ENCODE results near the gene CPED1. TPM values are rescaled to one million over a fixed set of nuclear protein-coding genes. Genes with fewer than 3 reads are reported as not detected.

The CPED1 gene
- total RNA-seq, 3 donors from 2014 or later (not counting 1 experiment from before 2014, with no cell fraction given), result 0.50 to 1.3 (median 0.96) TPM

DNA sequence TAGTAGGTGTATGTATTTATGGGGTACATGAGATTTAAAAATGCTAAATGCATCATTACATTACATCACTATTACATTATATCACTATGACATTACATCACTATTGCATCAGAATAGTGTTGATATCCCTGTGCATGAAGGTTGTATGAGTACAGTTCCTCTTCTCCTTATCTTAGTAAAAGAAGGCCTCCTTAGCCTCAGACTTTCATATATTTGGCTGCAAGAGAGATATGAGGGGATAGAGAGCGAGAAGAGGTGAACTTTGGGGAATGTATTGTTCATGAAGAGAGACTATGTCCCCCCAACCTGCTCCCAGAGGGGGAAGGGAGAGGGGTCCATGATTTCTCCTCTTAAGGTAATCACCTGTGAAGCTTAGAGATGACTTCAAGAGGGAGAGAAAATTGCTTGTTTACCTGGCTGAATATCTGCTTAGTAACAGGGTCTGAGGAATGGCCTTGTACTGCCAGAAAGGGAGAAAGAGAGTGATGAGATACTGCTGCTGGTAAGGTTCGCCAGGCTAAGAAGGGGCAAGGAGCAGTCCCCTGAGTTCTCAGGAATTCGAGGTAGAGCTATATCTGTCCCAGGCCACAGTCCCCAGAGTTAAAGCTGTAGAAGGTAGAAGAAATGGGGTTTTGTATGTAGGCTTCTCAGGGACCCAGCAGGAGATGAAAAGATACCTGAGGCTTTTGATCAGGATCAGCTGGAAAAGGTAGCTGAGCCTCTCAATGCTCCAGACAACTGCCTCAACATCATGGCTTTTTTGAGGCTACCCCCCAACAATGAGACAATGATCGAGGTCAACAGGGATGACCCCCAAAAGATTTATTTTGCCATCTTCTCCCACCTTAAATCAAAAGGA is 171.9 kb downstream of the CPED1 start:
- TF ChIP-seq CTCF (IDR thresholded peaks at IDR 0.05), result no peak
- no peak overlapping the region for H3K4me3 Mint-ChIP-seq
- Histone ChIP-seq H3K27ac (ENCODE audit: low read length) (no peak overlapping the region), H3K9me3 (ENCODE audit: control insufficient read depth, insufficient read depth, low read length) (no peaks in the 10 kb centered on the region), H3K4me3 (ENCODE audit: low read length) (no peak overlapping the region), H3K4me1 (ENCODE audit: control insufficient read depth, insufficient read depth, low read length) (no peaks in the 10 kb centered on the region), H3K36me3 (ENCODE audit: control insufficient read depth, insufficient read depth, low read length) (no peaks in the 10 kb centered on the region), H3K27me3 (ENCODE audit: control insufficient read depth, insufficient read depth, low read length) (no peaks in the 10 kb centered on the region)
- intact Hi-C loops (cut with micrococcal nuclease), result no loop called here
- DNase-seq, result no peak
- no peak overlapping the region for H3K27ac Mint-ChIP-seq
- H3K9me3 Mint-ChIP-seq, result peaks cover 0 to 2% of the 10 kb centered on the region in 2 donors
- no peaks in the 10 kb centered on the region for H3K36me3 Mint-ChIP-seq
- WGBS (ENCODE audit: insufficient coverage), result 74% methylated on average over 3 of the region's 4 CpGs
- H3K27me3 Mint-ChIP-seq (ENCODE audit: low read depth in 2 of 2), result peaks cover 11 to 14% of the 10 kb centered on the region in 2 donors
- no peak for ATAC-seq
- H3K4me1 Mint-ChIP-seq, result no peaks in the 10 kb centered on the region

DNA sequence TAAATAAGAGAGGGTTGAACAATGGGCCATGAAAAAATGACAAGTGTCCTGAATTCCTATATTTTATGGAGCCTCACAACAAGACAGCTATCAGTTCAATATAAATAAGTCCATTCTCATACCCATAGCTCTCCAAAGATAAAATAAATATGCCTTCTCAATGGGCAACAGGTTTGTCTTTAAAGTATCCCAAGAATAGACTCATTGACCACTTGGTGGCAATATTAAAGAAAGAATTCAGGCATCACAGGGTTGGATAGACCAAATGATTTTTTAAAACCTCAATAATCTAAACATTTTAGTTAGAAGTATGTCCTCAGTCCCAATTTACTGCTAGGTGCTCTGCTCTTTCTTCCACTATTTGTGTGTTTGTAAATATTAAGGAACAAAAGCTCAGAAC is 175.2 kb downstream of the CPED1 start:
- no peaks in the 10 kb centered on the region for H3K9me3 ChIP-seq (ENCODE audit: control insufficient read depth, insufficient read depth, low read length)
- no peak overlapping the region for H3K27ac Mint-ChIP-seq
- H3K27me3 Mint-ChIP-seq (ENCODE audit: low read depth in 2 of 2), result peaks cover 11 to 14% of the 10 kb centered on the region in 2 donors
- no peaks in the 10 kb centered on the region for H3K36me3 ChIP-seq (ENCODE audit: control insufficient read depth, insufficient read depth, low read length)
- H3K27ac ChIP-seq (ENCODE audit: low read length), result no peak overlapping the region
- no peaks in the 10 kb centered on the region for H3K9me3 Mint-ChIP-seq
- H3K4me3 Mint-ChIP-seq, result no peak overlapping the region
- DNase-seq, result no peak
- H3K27me3 ChIP-seq (ENCODE audit: control insufficient read depth, insufficient read depth, low read length), result no peaks in the 10 kb centered on the region
- H3K4me1 ChIP-seq (ENCODE audit: control insufficient read depth, insufficient read depth, low read length), result no peaks in the 10 kb centered on the region
- no peak for ATAC-seq
- no peaks in the 10 kb centered on the region for H3K36me3 Mint-ChIP-seq
- intact Hi-C loops (cut with micrococcal nuclease), result no loop called here
- no peak overlapping the region for H3K4me3 ChIP-seq (ENCODE audit: low read length)
- no peak for TF ChIP-seq CTCF (IDR thresholded peaks at IDR 0.05)
- H3K4me1 Mint-ChIP-seq, result no peaks in the 10 kb centered on the region

- Mint-ChIP-seq H3K9me3 (no peaks in the 10 kb centered on the region), H3K4me1 (no peaks in the 10 kb centered on the region), H3K27me3 (ENCODE audit: low read depth in 2 of 2) (peaks cover 8 to 14% of the 10 kb centered on the region in 2 donors), H3K4me3 (no peak overlapping the region), H3K27ac (no peak overlapping the region), H3K36me3 (no peaks in the 10 kb centered on the region)
- H3K4me1 ChIP-seq (ENCODE audit: control insufficient read depth, insufficient read depth, low read length), result no peaks in the 10 kb centered on the region
- no peaks in the 10 kb centered on the region for H3K9me3 ChIP-seq (ENCODE audit: control insufficient read depth, insufficient read depth, low read length)
- no peaks in the 10 kb centered on the region for H3K36me3 ChIP-seq (ENCODE audit: control insufficient read depth, insufficient read depth, low read length)
- H3K27me3 ChIP-seq (ENCODE audit: control insufficient read depth, insufficient read depth, low read length), result no peaks in the 10 kb centered on the region
- TF ChIP-seq CTCF (IDR thresholded peaks at IDR 0.05), result no peak
- H3K4me3 ChIP-seq (ENCODE audit: low read length), result no peak overlapping the region
- H3K27ac ChIP-seq (ENCODE audit: low read length), result no peak overlapping the region
- no peak for DNase-seq
- 96% methylated on average over 3 of the region's 3 CpGs for WGBS (ENCODE audit: insufficient coverage)
- ATAC-seq, result no peak
- intact Hi-C loops (cut with micrococcal nuclease), result no loop called here
Observed at GRCh38 chr7:121164247-121164646, 175.7 kb downstream of the CPED1 start.

GRCh38 chr7:121166916-121167315 is 178.4 kb downstream of the CPED1 start:
- 74% methylated on average over 2 of the region's 3 CpGs for WGBS (ENCODE audit: insufficient coverage)
- no peaks in the 10 kb centered on the region for H3K9me3 Mint-ChIP-seq
- H3K27ac Mint-ChIP-seq, result no peak overlapping the region
- intact Hi-C loops (cut with micrococcal nuclease), result no loop called here
- no peaks in the 10 kb centered on the region for H3K27me3 ChIP-seq (ENCODE audit: control insufficient read depth, insufficient read depth, low read length)
- DNase-seq (no peak), ATAC-seq (no peak)
- no peak overlapping the region for H3K27ac ChIP-seq (ENCODE audit: low read length)
- no peaks in the 10 kb centered on the region for H3K4me1 Mint-ChIP-seq
- H3K9me3 ChIP-seq (ENCODE audit: control insufficient read depth, insufficient read depth, low read length), result no peaks in the 10 kb centered on the region
- no peak overlapping the region for H3K4me3 Mint-ChIP-seq
- no peak overlapping the region for H3K4me3 ChIP-seq (ENCODE audit: low read length)
- peaks cover 0 to 7% of the 10 kb centered on the region in 2 donors for H3K27me3 Mint-ChIP-seq (ENCODE audit: low read depth in 2 of 2)
- no peak for TF ChIP-seq CTCF (IDR thresholded peaks at IDR 0.05)
- no peaks in the 10 kb centered on the region for H3K36me3 ChIP-seq (ENCODE audit: control insufficient read depth, insufficient read depth, low read length)
- no peaks in the 10 kb centered on the region for H3K36me3 Mint-ChIP-seq
- H3K4me1 ChIP-seq (ENCODE audit: control insufficient read depth, insufficient read depth, low read length), result no peaks in the 10 kb centered on the region

Data from natural killer cell (primary cell).